GM23338 (cell line): Measurements from ENCODE around the gene FCRLA. TPM values are rescaled to one million over a fixed set of nuclear protein-coding genes. Genes with fewer than 3 reads are reported as not detected.

ENCODE experiments used
- ATAC-seq: fragments of 200-7000 bp; cut with Tn5 transposase; 3 replicates; pipeline ENCODE4 v1.9.1; 2020
- DNase-seq: peaks from one replicate; pipeline ENCODE4 v3.0.0-alpha.2; 2015; ENCODE audit warnings: low spot score
- H2AFZ ChIP-seq: fragments of 200-600 bp; sonication (generic); 2 replicates; pipeline ENCODE4 v1.8.0; 2016; ENCODE audit warnings: antibody characterized with exemption, mild to moderate bottlenecking, moderate library complexity
- H3F3A ChIP-seq: fragments of 200-600 bp; sonication (generic); replicated peaks from 2 replicates; pipeline ENCODE4 v1.8.0; 2017; ENCODE audit warnings: antibody characterized with exemption, mixed run types, low read depth
- H3K27ac ChIP-seq: fragments of 200-600 bp; sonication (generic); 2 replicates; pipeline ENCODE4 v1.6.1; 2016; ENCODE audit warnings: low read depth
- H3K27me3 ChIP-seq: fragments of 200-600 bp; sonication (generic); 2 replicates; pipeline ENCODE4 v1.8.0; 2016; ENCODE audit warnings: mild to moderate bottlenecking, mixed run types, moderate library complexity; ENCODE audit not compliant: insufficient read depth
- H3K36me3 ChIP-seq: fragments of 200-600 bp; sonication (generic); 2 replicates; pipeline ENCODE4 v1.8.0; 2016; ENCODE audit warnings: mild to moderate bottlenecking; ENCODE audit not compliant: insufficient read depth
- H3K4me1 ChIP-seq: fragments of 200-600 bp; sonication (generic); 2 replicates; pipeline ENCODE4 v1.8.0; 2016; ENCODE audit warnings: mild to moderate bottlenecking, moderate library complexity; ENCODE audit not compliant: insufficient read depth
- H3K4me2 ChIP-seq: fragments of 200-600 bp; sonication (generic); 2 replicates; pipeline ENCODE4 v1.7.1; 2017; ENCODE audit warnings: mixed run types
- H3K4me3 ChIP-seq: fragments of 200-600 bp; sonication (generic); 2 replicates; pipeline ENCODE4 v1.6.1; 2016; ENCODE audit warnings: mixed run types
- H3K79me2 ChIP-seq: fragments of 200-600 bp; sonication (generic); replicated peaks from 2 replicates; pipeline ENCODE4 v1.8.0; 2017; ENCODE audit warnings: mild to moderate bottlenecking; ENCODE audit not compliant: insufficient read depth
- H3K9me2 ChIP-seq: fragments of 200-600 bp; sonication (generic); 2 replicates; pipeline ENCODE4 v1.8.0; 2017; ENCODE audit not compliant: insufficient read depth
- H4K20me1 ChIP-seq: fragments of 200-600 bp; sonication (generic); replicated peaks from 2 replicates; pipeline ENCODE4 v1.8.0; 2017; ENCODE audit warnings: mild to moderate bottlenecking; ENCODE audit not compliant: insufficient read depth
- H3K27ac Mint-ChIP-seq: 2 replicates; pipeline ENCODE4 v1.8.0; 2020; ENCODE audit warnings: inconsistent platforms, mild to moderate bottlenecking, moderate library complexity, mixed read lengths
- H3K27me3 Mint-ChIP-seq: 3 replicates; pipeline ENCODE4 v1.8.0; 2022; ENCODE audit warnings: low read depth, mild to moderate bottlenecking, moderate library complexity, mixed read lengths, inconsistent platforms; ENCODE audit not compliant: insufficient read depth, poor library complexity
- H3K36me3 Mint-ChIP-seq: 3 replicates; pipeline ENCODE4 v1.8.0; 2021; ENCODE audit warnings: low read depth, mild to moderate bottlenecking, inconsistent platforms, moderate library complexity, mixed read lengths
- H3K4me1 Mint-ChIP-seq: 3 replicates; pipeline ENCODE4 v1.8.0; 2020; ENCODE audit warnings: mild to moderate bottlenecking, inconsistent platforms, mixed read lengths
- H3K4me3 Mint-ChIP-seq: 3 replicates; pipeline ENCODE4 v1.8.0; 2021; ENCODE audit warnings: moderate library complexity, mild to moderate bottlenecking, inconsistent platforms, mixed read lengths
- H3K9me3 Mint-ChIP-seq: 3 replicates; pipeline ENCODE4 v1.8.0; 2020; ENCODE audit warnings: moderate library complexity, mild to moderate bottlenecking, inconsistent platforms, mixed read lengths
- CREB1 ChIP-seq: fragments of 250-450 bp; sonication (Bioruptor Pico); IDR thresholded peaks from 2 replicates; pipeline ENCODE4 v1.5.0; 2020; ENCODE audit warnings: low read depth, mild to moderate bottlenecking, moderate library complexity
- EZH2 ChIP-seq: fragments of 200-600 bp; sonication (generic); IDR thresholded peaks from one replicate; pipeline ENCODE4 v1.8.0; 2017; ENCODE audit warnings: antibody characterized with exemption, mild to moderate bottlenecking, low read depth; ENCODE audit not compliant: unreplicated experiment
- EZH2phosphoT487 ChIP-seq: fragments of 200-600 bp; sonication (generic); IDR thresholded peaks from one replicate; pipeline ENCODE4 v1.8.1; 2018; ENCODE audit warnings: antibody characterized with exemption; ENCODE audit not compliant: unreplicated experiment
- JUNB ChIP-seq: IDR thresholded peaks from one replicate; pipeline ENCODE4 v1.6.1; 2016; ENCODE audit warnings: antibody characterized with exemption; ENCODE audit not compliant: unreplicated experiment
- NANOG ChIP-seq: IDR thresholded peaks from 2 replicates; pipeline ENCODE4 v1.6.1; 2016; ENCODE audit warnings: antibody characterized with exemption, borderline replicate concordance
- POLR2AphosphoS5 ChIP-seq: IDR thresholded peaks from 2 replicates; pipeline ENCODE4 v1.6.1; 2016; ENCODE audit warnings: antibody characterized with exemption, low read depth
- STAT1 ChIP-seq: IDR thresholded peaks from one replicate; pipeline ENCODE4 v1.6.1; 2016; ENCODE audit warnings: antibody characterized with exemption; ENCODE audit not compliant: unreplicated experiment
- ZNF114 ChIP-seq: fragments of 250-450 bp; sonication (Bioruptor Pico); IDR thresholded peaks from 2 replicates; pipeline ENCODE4 v1.5.0; 2020; ENCODE audit warnings: mild to moderate bottlenecking, moderate library complexity
- ZNF331 ChIP-seq: fragments of 250-450 bp; sonication (Bioruptor Pico); IDR thresholded peaks from 2 replicates; pipeline ENCODE4 v1.5.0; 2020; ENCODE audit warnings: low read depth, mild to moderate bottlenecking, moderate library complexity
- polyA plus RNA-seq: library from polyadenylated mRNA; unstranded; fragments of >200 nt; fragmentation: Nextera tagmentation; extraction: Ambion mirVana; gene quantifications from 2 replicates; pipeline ENCODE4 v1.2.1, GENCODE V29; 2016
- total RNA-seq: library from RNA; depleted of rRNA; stranded (reverse); fragments of >200 nt; shearing (Covaris generic); gene quantifications from 2 replicates; pipeline ENCODE4 v1.2.3, GENCODE V29; 2014
- TF ChIP-seq, protein P1 (sequence below): IDR thresholded peaks from 2 replicates; pipeline ENCODE4 v1.6.1; 2016; ENCODE audit warnings: antibody characterized with exemption
- TF ChIP-seq, protein P2 (sequence below): fragments of 250-450 bp; sonication (Bioruptor Pico); IDR thresholded peaks from 2 replicates; pipeline ENCODE4 v1.5.0; 2020; ENCODE audit warnings: mild to moderate bottlenecking, moderate library complexity
- TF ChIP-seq, protein P3 (sequence below): IDR thresholded peaks from one replicate; pipeline ENCODE4 v1.6.1; 2018; ENCODE audit warnings: antibody characterized with exemption; ENCODE audit not compliant: unreplicated experiment
- TF ChIP-seq, protein P4 (sequence below), 2 experiments: fragments of 200-600 bp in 1 of 2; sonication (generic) in 1 of 2; conservative IDR thresholded peaks; 2 replicates each; pipeline versions ENCODE4 v1.5.1 to v1.6.1; 2016 to 2017; ENCODE audit warnings: antibody characterized with exemption in 2 of 2, low read depth in 2 of 2, mild to moderate bottlenecking in 2 of 2, moderate library complexity in 1 of 2

FCRLA gene
- total and polyA plus RNA-seq, 2 experiments from 2014 or later: 0.24 TPM; not detected in 1

DNA sequence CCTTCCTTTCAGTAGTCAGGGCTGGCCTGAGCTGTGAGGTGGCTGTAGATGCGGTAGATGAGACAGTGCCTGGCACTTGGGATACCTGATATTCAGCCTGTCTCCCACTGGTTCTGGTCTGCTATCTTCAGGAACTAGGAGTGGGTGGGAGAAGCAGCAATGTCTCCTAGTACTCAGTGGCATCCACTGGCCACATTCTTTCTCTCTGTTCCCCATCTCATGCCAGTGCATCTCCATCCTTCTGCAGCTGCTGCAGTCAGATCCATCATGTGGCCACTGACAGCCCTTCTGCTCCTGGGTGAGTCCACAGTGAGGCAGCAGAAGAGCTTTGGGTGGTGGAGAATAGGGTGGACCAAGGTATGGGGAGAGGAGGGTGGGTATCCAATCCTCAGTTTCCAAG is 15.4 kb downstream of the FCRLA start:
- Histone ChIP-seq H3K4me1 (no peaks in the 10 kb centered on the region; the same call in 1 of the 2 replicates), H3K27me3 (peaks cover 39% of the 10 kb centered on the region), H3K4me3 (no peak overlapping the region), H4K20me1 (no peaks in the 10 kb centered on the region), H2AFZ (no peak overlapping the region), H3K79me2 (no peaks in the 10 kb centered on the region), H3K4me2 (no peak overlapping the region), H3F3A (no peaks in the 10 kb centered on the region), H3K9me2 (0 out of 2 replicates have a peak, but pooled peaks cover 2% of the 10 kb centered on the region), H3K36me3 (no peaks in the 10 kb centered on the region), H3K27ac (no peak overlapping the region)
- Mint-ChIP-seq H3K9me3 (no peaks in the 10 kb centered on the region; the same call in 2 of the 3 replicates), H3K27me3 (peaks cover 36% of the 10 kb centered on the region), H3K4me1 (peaks cover 6% of the 10 kb centered on the region; the same call in 2 of the 3 replicates), H3K4me3 (no peak overlapping the region), H3K36me3 (no peaks in the 10 kb centered on the region), H3K27ac (no peak overlapping the region)
- ATAC-seq (no peak), DNase-seq (no peak)
- TF ChIP-seq STAT1 (no peak), POLR2AphosphoS5 (no peak), ZNF331 (CRISPR knock-in tag) (no peak), JUNB (no peak), EZH2 (no peak), EZH2phosphoT487 (no peak), ZNF114 (CRISPR knock-in tag) (no peak), CREB1 (CRISPR knock-in tag) (no peak), NANOG (no peak)
- TF ChIP-seq, protein P1, sequence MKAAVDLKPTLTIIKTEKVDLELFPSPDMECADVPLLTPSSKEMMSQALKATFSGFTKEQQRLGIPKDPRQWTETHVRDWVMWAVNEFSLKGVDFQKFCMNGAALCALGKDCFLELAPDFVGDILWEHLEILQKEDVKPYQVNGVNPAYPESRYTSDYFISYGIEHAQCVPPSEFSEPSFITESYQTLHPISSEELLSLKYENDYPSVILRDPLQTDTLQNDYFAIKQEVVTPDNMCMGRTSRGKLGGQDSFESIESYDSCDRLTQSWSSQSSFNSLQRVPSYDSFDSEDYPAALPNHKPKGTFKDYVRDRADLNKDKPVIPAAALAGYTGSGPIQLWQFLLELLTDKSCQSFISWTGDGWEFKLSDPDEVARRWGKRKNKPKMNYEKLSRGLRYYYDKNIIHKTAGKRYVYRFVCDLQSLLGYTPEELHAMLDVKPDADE: no peak
- TF ChIP-seq, protein P2, sequence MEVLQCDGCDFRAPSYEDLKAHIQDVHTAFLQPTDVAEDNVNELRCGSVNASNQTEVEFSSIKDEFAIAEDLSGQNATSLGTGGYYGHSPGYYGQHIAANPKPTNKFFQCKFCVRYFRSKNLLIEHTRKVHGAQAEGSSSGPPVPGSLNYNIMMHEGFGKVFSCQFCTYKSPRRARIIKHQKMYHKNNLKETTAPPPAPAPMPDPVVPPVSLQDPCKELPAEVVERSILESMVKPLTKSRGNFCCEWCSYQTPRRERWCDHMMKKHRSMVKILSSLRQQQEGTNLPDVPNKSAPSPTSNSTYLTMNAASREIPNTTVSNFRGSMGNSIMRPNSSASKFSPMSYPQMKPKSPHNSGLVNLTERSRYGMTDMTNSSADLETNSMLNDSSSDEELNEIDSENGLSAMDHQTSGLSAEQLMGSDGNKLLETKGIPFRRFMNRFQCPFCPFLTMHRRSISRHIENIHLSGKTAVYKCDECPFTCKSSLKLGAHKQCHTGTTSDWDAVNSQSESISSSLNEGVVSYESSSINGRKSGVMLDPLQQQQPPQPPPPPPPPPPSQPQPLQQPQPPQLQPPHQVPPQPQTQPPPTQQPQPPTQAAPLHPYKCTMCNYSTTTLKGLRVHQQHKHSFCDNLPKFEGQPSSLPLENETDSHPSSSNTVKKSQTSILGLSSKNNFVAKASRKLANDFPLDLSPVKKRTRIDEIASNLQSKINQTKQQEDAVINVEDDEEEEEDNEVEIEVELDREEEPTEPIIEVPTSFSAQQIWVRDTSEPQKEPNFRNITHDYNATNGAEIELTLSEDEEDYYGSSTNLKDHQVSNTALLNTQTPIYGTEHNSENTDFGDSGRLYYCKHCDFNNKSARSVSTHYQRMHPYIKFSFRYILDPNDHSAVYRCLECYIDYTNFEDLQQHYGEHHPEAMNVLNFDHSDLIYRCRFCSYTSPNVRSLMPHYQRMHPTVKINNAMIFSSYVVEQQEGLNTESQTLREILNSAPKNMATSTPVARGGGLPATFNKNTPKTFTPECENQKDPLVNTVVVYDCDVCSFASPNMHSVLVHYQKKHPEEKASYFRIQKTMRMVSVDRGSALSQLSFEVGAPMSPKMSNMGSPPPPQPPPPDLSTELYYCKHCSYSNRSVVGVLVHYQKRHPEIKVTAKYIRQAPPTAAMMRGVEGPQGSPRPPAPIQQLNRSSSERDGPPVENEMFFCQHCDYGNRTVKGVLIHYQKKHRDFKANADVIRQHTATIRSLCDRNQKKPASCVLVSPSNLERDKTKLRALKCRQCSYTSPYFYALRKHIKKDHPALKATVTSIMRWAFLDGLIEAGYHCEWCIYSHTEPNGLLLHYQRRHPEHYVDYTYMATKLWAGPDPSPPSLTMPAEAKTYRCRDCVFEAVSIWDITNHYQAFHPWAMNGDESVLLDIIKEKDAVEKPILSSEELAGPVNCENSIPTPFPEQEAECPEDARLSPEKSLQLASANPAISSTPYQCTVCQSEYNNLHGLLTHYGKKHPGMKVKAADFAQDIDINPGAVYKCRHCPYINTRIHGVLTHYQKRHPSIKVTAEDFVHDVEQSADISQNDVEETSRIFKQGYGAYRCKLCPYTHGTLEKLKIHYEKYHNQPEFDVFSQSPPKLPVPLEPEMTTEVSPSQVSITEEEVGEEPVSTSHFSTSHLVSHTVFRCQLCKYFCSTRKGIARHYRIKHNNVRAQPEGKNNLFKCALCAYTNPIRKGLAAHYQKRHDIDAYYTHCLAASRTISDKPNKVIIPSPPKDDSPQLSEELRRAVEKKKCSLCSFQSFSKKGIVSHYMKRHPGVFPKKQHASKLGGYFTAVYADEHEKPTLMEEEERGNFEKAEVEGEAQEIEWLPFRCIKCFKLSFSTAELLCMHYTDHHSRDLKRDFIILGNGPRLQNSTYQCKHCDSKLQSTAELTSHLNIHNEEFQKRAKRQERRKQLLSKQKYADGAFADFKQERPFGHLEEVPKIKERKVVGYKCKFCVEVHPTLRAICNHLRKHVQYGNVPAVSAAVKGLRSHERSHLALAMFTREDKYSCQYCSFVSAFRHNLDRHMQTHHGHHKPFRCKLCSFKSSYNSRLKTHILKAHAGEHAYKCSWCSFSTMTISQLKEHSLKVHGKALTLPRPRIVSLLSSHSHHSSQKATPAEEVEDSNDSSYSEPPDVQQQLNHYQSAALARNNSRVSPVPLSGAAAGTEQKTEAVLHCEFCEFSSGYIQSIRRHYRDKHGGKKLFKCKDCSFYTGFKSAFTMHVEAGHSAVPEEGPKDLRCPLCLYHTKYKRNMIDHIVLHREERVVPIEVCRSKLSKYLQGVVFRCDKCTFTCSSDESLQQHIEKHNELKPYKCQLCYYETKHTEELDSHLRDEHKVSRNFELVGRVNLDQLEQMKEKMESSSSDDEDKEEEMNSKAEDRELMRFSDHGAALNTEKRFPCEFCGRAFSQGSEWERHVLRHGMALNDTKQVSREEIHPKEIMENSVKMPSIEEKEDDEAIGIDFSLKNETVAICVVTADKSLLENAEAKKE (CRISPR knock-in tag): no peak
- TF ChIP-seq, protein P3, sequence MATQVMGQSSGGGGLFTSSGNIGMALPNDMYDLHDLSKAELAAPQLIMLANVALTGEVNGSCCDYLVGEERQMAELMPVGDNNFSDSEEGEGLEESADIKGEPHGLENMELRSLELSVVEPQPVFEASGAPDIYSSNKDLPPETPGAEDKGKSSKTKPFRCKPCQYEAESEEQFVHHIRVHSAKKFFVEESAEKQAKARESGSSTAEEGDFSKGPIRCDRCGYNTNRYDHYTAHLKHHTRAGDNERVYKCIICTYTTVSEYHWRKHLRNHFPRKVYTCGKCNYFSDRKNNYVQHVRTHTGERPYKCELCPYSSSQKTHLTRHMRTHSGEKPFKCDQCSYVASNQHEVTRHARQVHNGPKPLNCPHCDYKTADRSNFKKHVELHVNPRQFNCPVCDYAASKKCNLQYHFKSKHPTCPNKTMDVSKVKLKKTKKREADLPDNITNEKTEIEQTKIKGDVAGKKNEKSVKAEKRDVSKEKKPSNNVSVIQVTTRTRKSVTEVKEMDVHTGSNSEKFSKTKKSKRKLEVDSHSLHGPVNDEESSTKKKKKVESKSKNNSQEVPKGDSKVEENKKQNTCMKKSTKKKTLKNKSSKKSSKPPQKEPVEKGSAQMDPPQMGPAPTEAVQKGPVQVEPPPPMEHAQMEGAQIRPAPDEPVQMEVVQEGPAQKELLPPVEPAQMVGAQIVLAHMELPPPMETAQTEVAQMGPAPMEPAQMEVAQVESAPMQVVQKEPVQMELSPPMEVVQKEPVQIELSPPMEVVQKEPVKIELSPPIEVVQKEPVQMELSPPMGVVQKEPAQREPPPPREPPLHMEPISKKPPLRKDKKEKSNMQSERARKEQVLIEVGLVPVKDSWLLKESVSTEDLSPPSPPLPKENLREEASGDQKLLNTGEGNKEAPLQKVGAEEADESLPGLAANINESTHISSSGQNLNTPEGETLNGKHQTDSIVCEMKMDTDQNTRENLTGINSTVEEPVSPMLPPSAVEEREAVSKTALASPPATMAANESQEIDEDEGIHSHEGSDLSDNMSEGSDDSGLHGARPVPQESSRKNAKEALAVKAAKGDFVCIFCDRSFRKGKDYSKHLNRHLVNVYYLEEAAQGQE: no peak
- TF ChIP-seq, protein P4, sequence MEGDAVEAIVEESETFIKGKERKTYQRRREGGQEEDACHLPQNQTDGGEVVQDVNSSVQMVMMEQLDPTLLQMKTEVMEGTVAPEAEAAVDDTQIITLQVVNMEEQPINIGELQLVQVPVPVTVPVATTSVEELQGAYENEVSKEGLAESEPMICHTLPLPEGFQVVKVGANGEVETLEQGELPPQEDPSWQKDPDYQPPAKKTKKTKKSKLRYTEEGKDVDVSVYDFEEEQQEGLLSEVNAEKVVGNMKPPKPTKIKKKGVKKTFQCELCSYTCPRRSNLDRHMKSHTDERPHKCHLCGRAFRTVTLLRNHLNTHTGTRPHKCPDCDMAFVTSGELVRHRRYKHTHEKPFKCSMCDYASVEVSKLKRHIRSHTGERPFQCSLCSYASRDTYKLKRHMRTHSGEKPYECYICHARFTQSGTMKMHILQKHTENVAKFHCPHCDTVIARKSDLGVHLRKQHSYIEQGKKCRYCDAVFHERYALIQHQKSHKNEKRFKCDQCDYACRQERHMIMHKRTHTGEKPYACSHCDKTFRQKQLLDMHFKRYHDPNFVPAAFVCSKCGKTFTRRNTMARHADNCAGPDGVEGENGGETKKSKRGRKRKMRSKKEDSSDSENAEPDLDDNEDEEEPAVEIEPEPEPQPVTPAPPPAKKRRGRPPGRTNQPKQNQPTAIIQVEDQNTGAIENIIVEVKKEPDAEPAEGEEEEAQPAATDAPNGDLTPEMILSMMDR (conservative IDR thresholded peaks at IDR 0.05; ENCODE audit: low read depth in 2 of 2): no peak
